Measurements from ENCODE around the gene QRFPR.

GRCh38 chr4:121358473-121358872 is 22.3 kb downstream of the QRFPR start:
- TF ChIP-seq CTCF (IDR thresholded peaks at IDR 0.05), result no peak
- TF ChIP-seq POLR2A (IDR thresholded peaks at IDR 0.05), result no peak
- TF ChIP-seq POLR2AphosphoS5 (IDR thresholded peaks at IDR 0.05), result no peak

All from breast epithelium (tissue), 3 donors.